K562 (cell line): ENCODE data around the gene CAPN7. TPM values are rescaled to one million over a fixed set of nuclear protein-coding genes. Genes with fewer than 3 reads are reported as not detected.

Experiments used
- CREB1 ChIP-seq, 2 experiments: sonication (generic) in 1 of 2; formaldehyde crosslinking in 1 of 2; IDR thresholded peaks; 2 replicates each; pipeline versions ENCODE4 v1.6.1 to v1.8.0; 2012 to 2022; ENCODE audit warnings: inconsistent platforms in 1 of 2, mild to moderate bottlenecking in 1 of 2, missing genetic modification reagents in 1 of 2, moderate library complexity in 1 of 2
- MAFG ChIP-seq: fragments of 450-650 bp; conservative IDR thresholded peaks from 2 replicates; pipeline ENCODE4 v1.6.1; 2016; ENCODE audit warnings: missing genetic modification characterization, missing compliant biosample characterization
- NCOA6 ChIP-seq: fragments of 450-650 bp; IDR thresholded peaks from 2 replicates; pipeline ENCODE4 v1.6.1; 2017; ENCODE audit warnings: mild to moderate bottlenecking
- NFE2L1 ChIP-seq: fragments of 450-650 bp; IDR thresholded peaks from 2 replicates; pipeline ENCODE4 v1.6.1; 2016; ENCODE audit warnings: missing genetic modification characterization, low read depth, mild to moderate bottlenecking, missing compliant biosample characterization, moderate library complexity, borderline replicate concordance
- PHF8 ChIP-seq: fragments of 200-600 bp; sonication (generic); IDR thresholded peaks from 2 replicates; pipeline ENCODE4 v1.6.1; 2012; ENCODE audit warnings: mixed run types, mild to moderate bottlenecking, inconsistent platforms, low read length, moderate library complexity, borderline replicate concordance
- POLR2AphosphoS5 ChIP-seq: IDR thresholded peaks from 2 replicates; pipeline ENCODE4 v1.6.1; 2011; ENCODE audit warnings: mild to moderate bottlenecking, low read depth, low read length, moderate library complexity; ENCODE audit not compliant: control insufficient read depth, insufficient read depth
- RERE ChIP-seq: sonication (generic); formaldehyde crosslinking; IDR thresholded peaks from 2 replicates; pipeline ENCODE4 v1.8.0; 2023; ENCODE audit warnings: missing genetic modification reagents, mild to moderate bottlenecking, borderline replicate concordance
- SREBF1 ChIP-seq: fragments of 150-350 bp; IDR thresholded peaks from 2 replicates; pipeline ENCODE4 v1.6.1; 2014; ENCODE audit warnings: antibody characterized with exemption, low read depth, low read length, borderline replicate concordance
- ZFP91 ChIP-seq: sonication (generic); formaldehyde crosslinking; IDR thresholded peaks from 2 replicates; pipeline ENCODE4 v1.8.0; 2022; ENCODE audit warnings: mild to moderate bottlenecking, missing genetic modification reagents
- ZNF184 ChIP-seq: sonication (generic); formaldehyde crosslinking; IDR thresholded peaks from 2 replicates; pipeline ENCODE4 v1.5.0; 2020; ENCODE audit warnings: missing genetic modification reagents
- ZNF407 ChIP-seq: fragments of 450-650 bp; IDR thresholded peaks from 2 replicates; pipeline ENCODE4 v1.6.1; 2016; ENCODE audit warnings: low read depth
- polyA plus RNA-seq, 8 experiments: library from polyadenylated mRNA; depleted of rRNA in 4 of 8; stranded (reverse) in 5 of 8; unstranded in 3 of 8; fragments of >200 nt; fragmentation: Nextera tagmentation in 2 of 8; fragmentation: Illumina TruSeq in 1 of 8; extraction: Ambion mirVana in 2 of 8; extraction: Trizol in 1 of 8; gene quantifications; 2 replicates each; pipeline versions ENCODE4 v1.2.1 to v1.2.3, GENCODE V29; 2011 to 2014; ENCODE audit warnings: inconsistent platforms in 1 of 8, missing spikeins in 1 of 8
- total RNA-seq, 7 experiments: library from RNA; depleted of rRNA in 6 of 7; stranded (reverse); fragments of >200 nt in 6 of 7; fragmentation: Illumina TruSeq in 2 of 7; extraction: Trizol in 2 of 7; gene quantifications; 2 replicates each; pipeline versions ENCODE4 v1.2.1 to v1.2.3, GENCODE V29; 2011 to 2021; ENCODE audit warnings: low replicate concordance in 1 of 7

CAPN7 gene
- total and polyA plus RNA-seq, 9 of the 15 experiments (the other 6 are each of a cell fraction or from before 2014, with no cell fraction given) = 6.5 to 42.7 (median 32.7) TPM

- peak; percentile 88 for TF ChIP-seq POLR2AphosphoS5
- no peak for TF ChIP-seq NFE2L1 (tag)
- TF ChIP-seq SREBF1 = no peak
- peak; percentile 97; the same call in 1 of the 2 replicates for TF ChIP-seq PHF8
- peak; percentile 86; the same call in 1 of the 2 replicates for TF ChIP-seq RERE (CRISPR knock-in tag)
- TF ChIP-seq ZFP91 (CRISPR knock-in tag) = no peak; the same call in 1 of the 2 replicates
- no peak for TF ChIP-seq NCOA6
- TF ChIP-seq ZNF407 = no peak
- no peak for TF ChIP-seq MAFG
- peak; percentile 25 for TF ChIP-seq CREB1 (IDR thresholded peaks at IDR 0.05)
- peak; percentile 60 for TF ChIP-seq CREB1 (CRISPR knock-in tag; IDR thresholded peaks at IDR 0.05)
- TF ChIP-seq ZNF184 (CRISPR knock-in tag) = no peak
These were observed at the start of gene CAPN7 (continued) for GRCh38 chr3:15205934-15206661.
